GM23338 (cell line): ENCODE results near the gene LPP.

ENCODE experiments used
- CREB1 ChIP-seq: fragments of 250-450 bp; sonication (Bioruptor Pico); IDR thresholded peaks from 2 replicates; pipeline ENCODE4 v1.5.0; 2020; ENCODE audit warnings: low read depth, mild to moderate bottlenecking, moderate library complexity
- EZH2 ChIP-seq: fragments of 200-600 bp; sonication (generic); IDR thresholded peaks from one replicate; pipeline ENCODE4 v1.8.0; 2017; ENCODE audit warnings: antibody characterized with exemption, mild to moderate bottlenecking, low read depth; ENCODE audit not compliant: unreplicated experiment
- POLR2AphosphoS5 ChIP-seq: IDR thresholded peaks from 2 replicates; pipeline ENCODE4 v1.6.1; 2016; ENCODE audit warnings: antibody characterized with exemption, low read depth
- ZNF114 ChIP-seq: fragments of 250-450 bp; sonication (Bioruptor Pico); IDR thresholded peaks from 2 replicates; pipeline ENCODE4 v1.5.0; 2020; ENCODE audit warnings: mild to moderate bottlenecking, moderate library complexity
- TF ChIP-seq, protein P1 (sequence below), 2 experiments: fragments of 200-600 bp in 1 of 2; sonication (generic) in 1 of 2; conservative IDR thresholded peaks; 2 replicates each; pipeline versions ENCODE4 v1.5.1 to v1.6.1; 2016 to 2017; ENCODE audit warnings: antibody characterized with exemption in 2 of 2, low read depth in 2 of 2, mild to moderate bottlenecking in 2 of 2, moderate library complexity in 1 of 2
- TF ChIP-seq, protein P2 (sequence below): fragments of 250-450 bp; sonication (Bioruptor Pico); IDR thresholded peaks from 2 replicates; pipeline ENCODE4 v1.5.0; 2020; ENCODE audit warnings: mild to moderate bottlenecking, moderate library complexity
- TF ChIP-seq, protein P3 (sequence below): IDR thresholded peaks from one replicate; pipeline ENCODE4 v1.6.1; 2018; ENCODE audit warnings: antibody characterized with exemption; ENCODE audit not compliant: unreplicated experiment

DNA sequence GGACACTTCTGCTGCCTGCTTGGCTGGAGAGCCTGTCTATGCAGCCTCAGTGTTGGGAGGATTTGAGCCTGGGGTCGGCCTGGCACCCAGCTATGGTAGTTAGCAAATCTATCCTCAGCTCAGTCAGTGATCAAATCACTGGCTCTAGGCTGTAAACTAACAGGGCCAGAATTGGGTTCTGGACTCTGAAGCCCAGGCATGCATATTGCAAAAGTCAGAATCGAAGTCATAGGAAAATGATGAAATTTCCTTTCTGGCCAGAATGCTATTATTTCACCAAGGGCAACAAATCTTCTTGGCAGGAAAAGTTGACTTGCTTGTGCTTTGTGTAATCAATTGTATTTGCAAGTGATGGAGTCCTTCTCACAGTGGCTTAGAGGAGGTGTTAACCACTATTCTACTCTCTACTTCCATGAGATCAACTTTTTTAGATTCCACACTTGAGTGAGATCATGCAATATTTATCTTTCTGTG lies 535.2 kb downstream of the LPP start:
- TF ChIP-seq, protein P1, sequence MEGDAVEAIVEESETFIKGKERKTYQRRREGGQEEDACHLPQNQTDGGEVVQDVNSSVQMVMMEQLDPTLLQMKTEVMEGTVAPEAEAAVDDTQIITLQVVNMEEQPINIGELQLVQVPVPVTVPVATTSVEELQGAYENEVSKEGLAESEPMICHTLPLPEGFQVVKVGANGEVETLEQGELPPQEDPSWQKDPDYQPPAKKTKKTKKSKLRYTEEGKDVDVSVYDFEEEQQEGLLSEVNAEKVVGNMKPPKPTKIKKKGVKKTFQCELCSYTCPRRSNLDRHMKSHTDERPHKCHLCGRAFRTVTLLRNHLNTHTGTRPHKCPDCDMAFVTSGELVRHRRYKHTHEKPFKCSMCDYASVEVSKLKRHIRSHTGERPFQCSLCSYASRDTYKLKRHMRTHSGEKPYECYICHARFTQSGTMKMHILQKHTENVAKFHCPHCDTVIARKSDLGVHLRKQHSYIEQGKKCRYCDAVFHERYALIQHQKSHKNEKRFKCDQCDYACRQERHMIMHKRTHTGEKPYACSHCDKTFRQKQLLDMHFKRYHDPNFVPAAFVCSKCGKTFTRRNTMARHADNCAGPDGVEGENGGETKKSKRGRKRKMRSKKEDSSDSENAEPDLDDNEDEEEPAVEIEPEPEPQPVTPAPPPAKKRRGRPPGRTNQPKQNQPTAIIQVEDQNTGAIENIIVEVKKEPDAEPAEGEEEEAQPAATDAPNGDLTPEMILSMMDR (conservative IDR thresholded peaks at IDR 0.05; ENCODE audit: low read depth in 2 of 2): no peak
- TF ChIP-seq POLR2AphosphoS5: no peak
- TF ChIP-seq EZH2: no peak
- TF ChIP-seq, protein P2, sequence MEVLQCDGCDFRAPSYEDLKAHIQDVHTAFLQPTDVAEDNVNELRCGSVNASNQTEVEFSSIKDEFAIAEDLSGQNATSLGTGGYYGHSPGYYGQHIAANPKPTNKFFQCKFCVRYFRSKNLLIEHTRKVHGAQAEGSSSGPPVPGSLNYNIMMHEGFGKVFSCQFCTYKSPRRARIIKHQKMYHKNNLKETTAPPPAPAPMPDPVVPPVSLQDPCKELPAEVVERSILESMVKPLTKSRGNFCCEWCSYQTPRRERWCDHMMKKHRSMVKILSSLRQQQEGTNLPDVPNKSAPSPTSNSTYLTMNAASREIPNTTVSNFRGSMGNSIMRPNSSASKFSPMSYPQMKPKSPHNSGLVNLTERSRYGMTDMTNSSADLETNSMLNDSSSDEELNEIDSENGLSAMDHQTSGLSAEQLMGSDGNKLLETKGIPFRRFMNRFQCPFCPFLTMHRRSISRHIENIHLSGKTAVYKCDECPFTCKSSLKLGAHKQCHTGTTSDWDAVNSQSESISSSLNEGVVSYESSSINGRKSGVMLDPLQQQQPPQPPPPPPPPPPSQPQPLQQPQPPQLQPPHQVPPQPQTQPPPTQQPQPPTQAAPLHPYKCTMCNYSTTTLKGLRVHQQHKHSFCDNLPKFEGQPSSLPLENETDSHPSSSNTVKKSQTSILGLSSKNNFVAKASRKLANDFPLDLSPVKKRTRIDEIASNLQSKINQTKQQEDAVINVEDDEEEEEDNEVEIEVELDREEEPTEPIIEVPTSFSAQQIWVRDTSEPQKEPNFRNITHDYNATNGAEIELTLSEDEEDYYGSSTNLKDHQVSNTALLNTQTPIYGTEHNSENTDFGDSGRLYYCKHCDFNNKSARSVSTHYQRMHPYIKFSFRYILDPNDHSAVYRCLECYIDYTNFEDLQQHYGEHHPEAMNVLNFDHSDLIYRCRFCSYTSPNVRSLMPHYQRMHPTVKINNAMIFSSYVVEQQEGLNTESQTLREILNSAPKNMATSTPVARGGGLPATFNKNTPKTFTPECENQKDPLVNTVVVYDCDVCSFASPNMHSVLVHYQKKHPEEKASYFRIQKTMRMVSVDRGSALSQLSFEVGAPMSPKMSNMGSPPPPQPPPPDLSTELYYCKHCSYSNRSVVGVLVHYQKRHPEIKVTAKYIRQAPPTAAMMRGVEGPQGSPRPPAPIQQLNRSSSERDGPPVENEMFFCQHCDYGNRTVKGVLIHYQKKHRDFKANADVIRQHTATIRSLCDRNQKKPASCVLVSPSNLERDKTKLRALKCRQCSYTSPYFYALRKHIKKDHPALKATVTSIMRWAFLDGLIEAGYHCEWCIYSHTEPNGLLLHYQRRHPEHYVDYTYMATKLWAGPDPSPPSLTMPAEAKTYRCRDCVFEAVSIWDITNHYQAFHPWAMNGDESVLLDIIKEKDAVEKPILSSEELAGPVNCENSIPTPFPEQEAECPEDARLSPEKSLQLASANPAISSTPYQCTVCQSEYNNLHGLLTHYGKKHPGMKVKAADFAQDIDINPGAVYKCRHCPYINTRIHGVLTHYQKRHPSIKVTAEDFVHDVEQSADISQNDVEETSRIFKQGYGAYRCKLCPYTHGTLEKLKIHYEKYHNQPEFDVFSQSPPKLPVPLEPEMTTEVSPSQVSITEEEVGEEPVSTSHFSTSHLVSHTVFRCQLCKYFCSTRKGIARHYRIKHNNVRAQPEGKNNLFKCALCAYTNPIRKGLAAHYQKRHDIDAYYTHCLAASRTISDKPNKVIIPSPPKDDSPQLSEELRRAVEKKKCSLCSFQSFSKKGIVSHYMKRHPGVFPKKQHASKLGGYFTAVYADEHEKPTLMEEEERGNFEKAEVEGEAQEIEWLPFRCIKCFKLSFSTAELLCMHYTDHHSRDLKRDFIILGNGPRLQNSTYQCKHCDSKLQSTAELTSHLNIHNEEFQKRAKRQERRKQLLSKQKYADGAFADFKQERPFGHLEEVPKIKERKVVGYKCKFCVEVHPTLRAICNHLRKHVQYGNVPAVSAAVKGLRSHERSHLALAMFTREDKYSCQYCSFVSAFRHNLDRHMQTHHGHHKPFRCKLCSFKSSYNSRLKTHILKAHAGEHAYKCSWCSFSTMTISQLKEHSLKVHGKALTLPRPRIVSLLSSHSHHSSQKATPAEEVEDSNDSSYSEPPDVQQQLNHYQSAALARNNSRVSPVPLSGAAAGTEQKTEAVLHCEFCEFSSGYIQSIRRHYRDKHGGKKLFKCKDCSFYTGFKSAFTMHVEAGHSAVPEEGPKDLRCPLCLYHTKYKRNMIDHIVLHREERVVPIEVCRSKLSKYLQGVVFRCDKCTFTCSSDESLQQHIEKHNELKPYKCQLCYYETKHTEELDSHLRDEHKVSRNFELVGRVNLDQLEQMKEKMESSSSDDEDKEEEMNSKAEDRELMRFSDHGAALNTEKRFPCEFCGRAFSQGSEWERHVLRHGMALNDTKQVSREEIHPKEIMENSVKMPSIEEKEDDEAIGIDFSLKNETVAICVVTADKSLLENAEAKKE (CRISPR knock-in tag): no peak
- TF ChIP-seq, protein P3, sequence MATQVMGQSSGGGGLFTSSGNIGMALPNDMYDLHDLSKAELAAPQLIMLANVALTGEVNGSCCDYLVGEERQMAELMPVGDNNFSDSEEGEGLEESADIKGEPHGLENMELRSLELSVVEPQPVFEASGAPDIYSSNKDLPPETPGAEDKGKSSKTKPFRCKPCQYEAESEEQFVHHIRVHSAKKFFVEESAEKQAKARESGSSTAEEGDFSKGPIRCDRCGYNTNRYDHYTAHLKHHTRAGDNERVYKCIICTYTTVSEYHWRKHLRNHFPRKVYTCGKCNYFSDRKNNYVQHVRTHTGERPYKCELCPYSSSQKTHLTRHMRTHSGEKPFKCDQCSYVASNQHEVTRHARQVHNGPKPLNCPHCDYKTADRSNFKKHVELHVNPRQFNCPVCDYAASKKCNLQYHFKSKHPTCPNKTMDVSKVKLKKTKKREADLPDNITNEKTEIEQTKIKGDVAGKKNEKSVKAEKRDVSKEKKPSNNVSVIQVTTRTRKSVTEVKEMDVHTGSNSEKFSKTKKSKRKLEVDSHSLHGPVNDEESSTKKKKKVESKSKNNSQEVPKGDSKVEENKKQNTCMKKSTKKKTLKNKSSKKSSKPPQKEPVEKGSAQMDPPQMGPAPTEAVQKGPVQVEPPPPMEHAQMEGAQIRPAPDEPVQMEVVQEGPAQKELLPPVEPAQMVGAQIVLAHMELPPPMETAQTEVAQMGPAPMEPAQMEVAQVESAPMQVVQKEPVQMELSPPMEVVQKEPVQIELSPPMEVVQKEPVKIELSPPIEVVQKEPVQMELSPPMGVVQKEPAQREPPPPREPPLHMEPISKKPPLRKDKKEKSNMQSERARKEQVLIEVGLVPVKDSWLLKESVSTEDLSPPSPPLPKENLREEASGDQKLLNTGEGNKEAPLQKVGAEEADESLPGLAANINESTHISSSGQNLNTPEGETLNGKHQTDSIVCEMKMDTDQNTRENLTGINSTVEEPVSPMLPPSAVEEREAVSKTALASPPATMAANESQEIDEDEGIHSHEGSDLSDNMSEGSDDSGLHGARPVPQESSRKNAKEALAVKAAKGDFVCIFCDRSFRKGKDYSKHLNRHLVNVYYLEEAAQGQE: no peak
- no peak for TF ChIP-seq ZNF114 (CRISPR knock-in tag)
- TF ChIP-seq CREB1 (CRISPR knock-in tag): no peak
